Stomach (tissue), 9 donors: Measurements from ENCODE around the gene CD96. TPM values are rescaled to one million over a fixed set of nuclear protein-coding genes. Genes with fewer than 3 reads are reported as not detected.
A peak's percentile ranks its signal among the peaks of the same experiment; 100 is the strongest.

Source experiments
- DNase-seq, 2 donors: peaks; one replicate each; pipeline versions ENCODE4 v3.0.0 to v3.0.0-alpha.2; 2013 to 2019
- H3K27ac ChIP-seq, 5 donors: fragments of 200-600 bp in 4 of 5; sonication (generic) in 4 of 5; one replicate each; pipeline ENCODE4 v1.5.1; 2013 to 2019; ENCODE audit warnings: mild to moderate bottlenecking in 1 of 5, moderate library complexity in 1 of 5
- H3K27me3 ChIP-seq, 3 donors: fragments of 200-600 bp; sonication (generic); one replicate each; pipeline ENCODE4 v1.5.1; 2017 to 2019; ENCODE audit warnings: mixed run types in 1 of 3
- H3K36me3 ChIP-seq, 4 donors: fragments of 200-600 bp; sonication (generic); 1 replicate in 3 of 4; 2 replicates in 1 of 4; pipeline ENCODE4 v1.5.1; 2016 to 2019
- H3K4me1 ChIP-seq, 4 donors: fragments of 200-600 bp; sonication (generic); one replicate each; pipeline ENCODE4 v1.5.1; 2016 to 2019
- H3K4me3 ChIP-seq, 4 donors: fragments of 200-600 bp; sonication (generic) in 3 of 4; one replicate each; pipeline ENCODE4 v1.5.1; 2016 to 2019; ENCODE audit warnings: mild to moderate bottlenecking in 1 of 4
- H3K9me3 ChIP-seq, 4 donors: fragments of 200-600 bp; sonication (generic); one replicate each; pipeline ENCODE4 v1.5.1; 2016 to 2019
- CTCF ChIP-seq, 7 experiments: fragments of 450-650 bp in 4 of 7; fragments of 200-600 bp in 3 of 7; sonication (generic) in 3 of 7; IDR thresholded peaks; one replicate each; pipeline ENCODE4 v1.5.1; 2016 to 2019; ENCODE audit warnings: antibody characterized with exemption in 7 of 7, control low read depth in 2 of 7, mild to moderate bottlenecking in 1 of 7
- EP300 ChIP-seq: sonication (generic); formaldehyde crosslinking; IDR thresholded peaks from one replicate; pipeline ENCODE4 v1.6.1; 2017; ENCODE audit warnings: antibody characterized with exemption
- POLR2A ChIP-seq, 4 donors: fragments of 450-650 bp; IDR thresholded peaks; one replicate each; pipeline ENCODE4 v1.6.1; 2016; ENCODE audit warnings: antibody characterized with exemption in 4 of 4, control low read depth in 2 of 4, mild to moderate bottlenecking in 1 of 4, moderate library complexity in 1 of 4
- POLR2AphosphoS5 ChIP-seq, 3 donors: sonication (generic); formaldehyde crosslinking; IDR thresholded peaks; one replicate each; pipeline ENCODE4 v1.6.1; 2016; ENCODE audit warnings: antibody characterized with exemption in 3 of 3
- WGBS, 5 donors: extraction: QIAGEN DNeasy Blood & Tissue Kit in 3 of 5; methylation state at CpG; one replicate each; pipeline versions ENCODE4 v1.1.5 to v1.1.7; 2013 to 2018; 5-methylcytosine and 5-hydroxymethylcytosine counted together
- intact Hi-C: fragments of 100-400 bp; cut with DNase I; formaldehyde crosslinking; loops from one replicate; pipeline ENCODE4 v1.15.1; 2023; ENCODE audit warnings: low total_unique reads
- polyA plus RNA-seq, 3 donors: library from polyadenylated mRNA; stranded (reverse); fragments of 200-250 nt; gene quantifications; one replicate each; pipeline ENCODE4 v1.2.3, GENCODE V29; 2013
- total RNA-seq, 5 donors: library from RNA; depleted of rRNA; stranded (reverse); fragments of >200 nt; gene quantifications; one replicate each; pipeline versions ENCODE4 v1.1.0 to v1.2.3, GENCODE V29; 2014 to 2016
- donor health status: healthy with polysubstance abuse.
- donor health status: Bipolar disorder and iron deficiency.
- donor health status: healthy.

Gene CD96
- total and polyA plus RNA-seq, 8 donors = 0.19 to 57.2 (median 5.7) TPM

- Histone ChIP-seq H3K27me3 (no peaks in the 10 kb centered on the region), H3K4me1 (no peaks in the 10 kb centered on the region), H3K4me3 (no peak overlapping the region), H3K9me3 (no peaks in the 10 kb centered on the region), H3K36me3 (no peaks in the 10 kb centered on the region), H3K27ac (no peak overlapping the region)
- WGBS, 5 donors = 71 to 83% (median 75%) methylated on average over 1 of the region's 1 CpG
- DNase-seq = no peak
- TF ChIP-seq CTCF (IDR thresholded peaks at IDR 0.05) = no peak
- intact Hi-C loops = no loop called here
Measured at GRCh38 chr3:111571282-111571681, 29.3 kb downstream of the CD96 start.

GRCh38 chr3:111571907-111572460 lies 30.0 kb downstream of the CD96 start:
- WGBS, 5 donors = 88 to 97% (median 91%) methylated on average over 6 of the region's 6 CpGs
- H3K4me1 ChIP-seq = no peaks in the 10 kb centered on the region
- no peak for DNase-seq
- no peaks in the 10 kb centered on the region for H3K36me3 ChIP-seq
- no peaks in the 10 kb centered on the region for H3K9me3 ChIP-seq
- H3K4me3 ChIP-seq = no peak overlapping the region
- H3K27ac ChIP-seq = no peak overlapping the region
- H3K27me3 ChIP-seq = no peaks in the 10 kb centered on the region
- no peak for TF ChIP-seq CTCF (IDR thresholded peaks at IDR 0.05)
- TF ChIP-seq POLR2AphosphoS5 (IDR thresholded peaks at IDR 0.05) = no peak
- TF ChIP-seq EP300 = no peak
- TF ChIP-seq POLR2A (IDR thresholded peaks at IDR 0.05) = no peak
- intact Hi-C loops = no loop called here

GRCh38 chr3:111577113-111577512 lies 35.1 kb downstream of the CD96 start:
- H3K4me1 ChIP-seq = no peaks in the 10 kb centered on the region
- WGBS, 5 donors = 22 to 38% (median 31%) methylated on average over 1 of the region's 1 CpG
- intact Hi-C loops = no loop called here
- H3K27ac ChIP-seq = no peak overlapping the region
- H3K9me3 ChIP-seq = no peaks in the 10 kb centered on the region
- TF ChIP-seq POLR2A (IDR thresholded peaks at IDR 0.05) (no peak), CTCF (IDR thresholded peaks at IDR 0.05) (no peak), EP300 (no peak), POLR2AphosphoS5 (IDR thresholded peaks at IDR 0.05) (no peak)
- no peak overlapping the region for H3K4me3 ChIP-seq
- H3K36me3 ChIP-seq = no peaks in the 10 kb centered on the region
- DNase-seq = no peak
- H3K27me3 ChIP-seq = no peaks in the 10 kb centered on the region

GRCh38 chr3:111577798-111578685 lies 36.0 kb downstream of the CD96 start:
- Histone ChIP-seq H3K4me1 (no peaks in the 10 kb centered on the region), H3K4me3 (no peak overlapping the region), H3K27me3 (no peaks in the 10 kb centered on the region), H3K9me3 (no peaks in the 10 kb centered on the region), H3K36me3 (no peaks in the 10 kb centered on the region), H3K27ac (no peak overlapping the region)
- intact Hi-C loops = no loop called here
- TF ChIP-seq EP300 = no peak
- TF ChIP-seq POLR2AphosphoS5 (IDR thresholded peaks at IDR 0.05) = peak in 1 of 3 donors; percentile 6
- TF ChIP-seq CTCF (IDR thresholded peaks at IDR 0.05) = peak in 1 of 7 experiments; percentile 10
- DNase-seq = peak in 1 of 2 donors; percentile 53
- 76 to 84% (median 79%) methylated on average over 4 of the region's 4 CpGs for WGBS, 5 donors
